HCT116 (cell line): ENCODE measurements around the gene AP1B1. TPM values are rescaled to one million over a fixed set of nuclear protein-coding genes. Genes with fewer than 3 reads are reported as not detected.

Experiments used
- ATAC-seq: fragments of 200-7000 bp; cut with Tn5 transposase; 2 replicates; pipeline ENCODE4 v1.9.1; 2020; ENCODE audit warnings: mild to moderate bottlenecking, moderate library complexity
- BruUV-seq: library from RNA; stranded (reverse); fragments of 400-500 nt; replicated peaks from 2 replicates; lab custom pipeline; 2021; lab: Mats Ljungman, UMichigan
- CTCF ChIA-PET: fragments of 300-600 bp; sonication (Branson Sonifier 250); formaldehyde crosslinking; loops from one replicate; lab custom pipeline; 2021; ENCODE audit warnings: antibody characterized with exemption; lab: Charles Lee
- POLR2A ChIA-PET: fragments of 300-600, 350-600 bp; sonication (Branson Sonifier 250); formaldehyde crosslinking; loops from one replicate; lab custom pipeline; 2021; ENCODE audit warnings: antibody characterized with exemption; lab: Charles Lee
- RAD21 ChIA-PET, 2 experiments: fragments of 300-600 bp; sonication (Branson Sonifier 250); formaldehyde crosslinking; loops; one replicate each; lab custom pipeline; 2023; ENCODE audit warnings: low total read pairs in 2 of 2; ENCODE audit not compliant: uncharacterized antibody in 2 of 2, unreplicated experiment in 2 of 2, low non-redundant PET in 1 of 2; lab: Charles Lee
- DNase-seq: peaks from one replicate; pipeline ENCODE4 v3.0.0-alpha.2; 2010; ENCODE audit warnings: low read depth, low spot score
- H2AFZ ChIP-seq: fragments of 200-600 bp; shearing (Covaris generic), sonication (generic); 2 replicates; pipeline ENCODE4 v1.6.1; 2017; ENCODE audit warnings: low read depth, mixed run types, mixed read lengths, antibody characterized with exemption, low read length; ENCODE audit not compliant: poor library complexity, severe bottlenecking
- H3K27ac ChIP-seq: 2 replicates; pipeline ENCODE4 v1.5.1; 2012; ENCODE audit warnings: low read depth, low read length
- H3K27me3 ChIP-seq: fragments of 200-600 bp; sonication (generic); 2 replicates; pipeline ENCODE4 v1.6.1; 2016; ENCODE audit warnings: mixed run types, low read length, mixed read lengths; ENCODE audit not compliant: insufficient read depth
- H3K36me3 ChIP-seq, 2 experiments: fragments of 200-500 bp in 1 of 2; fragments of 200-600 bp in 1 of 2; sonication (Bioruptor generic) in 1 of 2; sonication (generic) in 1 of 2; 2 replicates each; pipeline versions ENCODE4 v1.5.1 to v1.6.1; 2014 to 2016; ENCODE audit warnings: low read length in 2 of 2, inconsistent platforms in 1 of 2, mixed read lengths in 1 of 2, mixed run types in 1 of 2; ENCODE audit not compliant: insufficient read depth in 2 of 2, control insufficient read depth in 1 of 2
- H3K4me1 ChIP-seq, 2 experiments: fragments of 200-600 bp in 1 of 2; sonication (generic) in 1 of 2; 2 replicates each; pipeline versions ENCODE4 v1.5.1 to v1.6.1; 2012 to 2017; ENCODE audit warnings: low read length in 2 of 2, inconsistent platforms in 1 of 2, mild to moderate bottlenecking in 1 of 2, mixed read lengths in 1 of 2, mixed run types in 1 of 2, moderate library complexity in 1 of 2; ENCODE audit not compliant: insufficient read depth in 2 of 2, control insufficient read depth in 1 of 2
- H3K4me2 ChIP-seq: fragments of 200-600 bp; sonication (generic); 2 replicates; pipeline ENCODE4 v1.6.1; 2017; ENCODE audit warnings: mixed run types, low read length, mixed read lengths
- H3K4me3 ChIP-seq, 2 experiments: fragments of 200-600 bp in 1 of 2; sonication (generic) in 1 of 2; replicated peaks in 1 of 2; 2 replicates each; pipeline ENCODE4 v1.5.1; 2011 to 2016; ENCODE audit warnings: low read length in 2 of 2, control low read depth in 1 of 2, low read depth in 1 of 2, mild to moderate bottlenecking in 1 of 2, mixed read lengths in 1 of 2, mixed run types in 1 of 2
- H3K79me2 ChIP-seq: fragments of 200-600 bp; sonication (generic); 2 replicates; pipeline ENCODE4 v1.6.1; 2017; ENCODE audit warnings: mild to moderate bottlenecking, mixed run types, low read length, moderate library complexity, mixed read lengths; ENCODE audit not compliant: insufficient read depth
- H3K9ac ChIP-seq: fragments of 200-600 bp; sonication (generic); 2 replicates; pipeline ENCODE4 v1.6.1; 2016; ENCODE audit warnings: low read length, mixed read lengths
- H3K9me2 ChIP-seq: fragments of 200-600 bp; sonication (generic), shearing (Covaris generic); 2 replicates; pipeline ENCODE4 v1.6.1; 2017; ENCODE audit warnings: mixed run types, mild to moderate bottlenecking, moderate library complexity; ENCODE audit not compliant: insufficient read depth
- H3K9me3 ChIP-seq, 2 experiments: fragments of 200-500 bp in 1 of 2; fragments of 200-600 bp in 1 of 2; sonication (Bioruptor generic) in 1 of 2; sonication (generic) in 1 of 2; 2 replicates each; pipeline ENCODE4 v1.6.1; 2014 to 2017; ENCODE audit warnings: low read length in 2 of 2, mixed read lengths in 2 of 2, inconsistent platforms in 1 of 2, low read depth in 1 of 2, mild to moderate bottlenecking in 1 of 2, mixed run types in 1 of 2, moderate library complexity in 1 of 2; ENCODE audit not compliant: control insufficient read depth in 1 of 2, insufficient read depth in 1 of 2
- H4K20me1 ChIP-seq: fragments of 200-600 bp; sonication (generic), shearing (Covaris generic); 2 replicates; pipeline ENCODE4 v1.6.1; 2017; ENCODE audit warnings: mixed run types, mild to moderate bottlenecking, moderate library complexity; ENCODE audit not compliant: insufficient read depth
- CEBPB ChIP-seq: IDR thresholded peaks from 2 replicates; pipeline ENCODE4 v1.6.1; 2012; ENCODE audit warnings: low read depth
- EGR1 ChIP-seq: IDR thresholded peaks from 2 replicates; pipeline ENCODE4 v1.6.1; 2012; ENCODE audit warnings: low read depth
- ELF1 ChIP-seq: IDR thresholded peaks from 2 replicates; pipeline ENCODE4 v1.6.1; 2012; ENCODE audit warnings: low read depth, borderline replicate concordance
- EZH2 ChIP-seq: fragments of 200-600 bp; sonication (generic); IDR thresholded peaks from 2 replicates; pipeline ENCODE4 v1.6.1; 2017; ENCODE audit warnings: antibody characterized with exemption, mixed run types
- FOSL1 ChIP-seq: IDR thresholded peaks from 2 replicates; pipeline ENCODE4 v1.6.1; 2012; ENCODE audit warnings: low read depth
- JUND ChIP-seq: IDR thresholded peaks from 2 replicates; pipeline ENCODE4 v1.6.1; 2012
- MAX ChIP-seq: IDR thresholded peaks from 2 replicates; pipeline ENCODE4 v1.6.1; 2012
- POLR2A ChIP-seq: IDR thresholded peaks from 2 replicates; pipeline ENCODE4 v1.7.0; 2011; ENCODE audit warnings: borderline replicate concordance; ENCODE audit not compliant: insufficient read depth, insufficient read length; ENCODE audit errors: extremely low read depth
- POLR2AphosphoS5 ChIP-seq: IDR thresholded peaks from 2 replicates; pipeline ENCODE4 v1.6.1; 2011; ENCODE audit warnings: mild to moderate bottlenecking, low read depth, low read length, moderate library complexity
- RAD21 ChIP-seq: IDR thresholded peaks from 2 replicates; pipeline ENCODE4 v1.6.1; 2012; ENCODE audit warnings: low read depth, mild to moderate bottlenecking
- REST ChIP-seq: IDR thresholded peaks from 2 replicates; pipeline ENCODE4 v1.6.1; 2012; ENCODE audit warnings: low read depth
- SIN3A ChIP-seq: IDR thresholded peaks from 2 replicates; pipeline ENCODE4 v1.6.1; 2012; ENCODE audit warnings: low read depth
- SP1 ChIP-seq: IDR thresholded peaks from 2 replicates; pipeline ENCODE4 v1.6.1; 2012; ENCODE audit warnings: low read depth
- SRF ChIP-seq: IDR thresholded peaks from 2 replicates; pipeline ENCODE4 v1.6.1; 2012; ENCODE audit warnings: low read depth
- ZBTB33 ChIP-seq: IDR thresholded peaks from 2 replicates; pipeline ENCODE4 v1.6.1; 2011; ENCODE audit warnings: mild to moderate bottlenecking, low read length, moderate library complexity; ENCODE audit not compliant: insufficient replicate concordance; ENCODE audit errors: extremely low read depth
- ZFX ChIP-seq: fragments of 450-650 bp; IDR thresholded peaks from 2 replicates; pipeline ENCODE4 v1.6.1; 2017
- intact Hi-C: fragments of 100-400 bp; cut with micrococcal nuclease; formaldehyde crosslinking; loops from 2 replicates; pipeline ENCODE4 v1.10.0; 2022
- total RNA-seq: library from RNA; stranded (reverse); gene quantifications from one replicate; pipeline ENCODE4 v1.2.1, GENCODE V29; 2021; ENCODE audit not compliant: unreplicated experiment

Gene AP1B1
- total RNA-seq, 1 experiment from 2014 or later, result 60.4 TPM

- H3K4me2 ChIP-seq, result peak overlapping the region; percentile 57
- no peak overlapping the region for H3K4me3 ChIP-seq
- peak overlapping the region; percentile 32; the same call in 1 of the 2 replicates for H3K27ac ChIP-seq
- POLR2A ChIA-PET, result no interaction called here
- H4K20me1 ChIP-seq, result no peaks in the 10 kb centered on the region; the same call in 1 of the 2 replicates
- no peak for DNase-seq
- no peaks in the 10 kb centered on the region for H3K9me2 ChIP-seq
- no peaks in the 10 kb centered on the region for H3K79me2 ChIP-seq
- TF ChIP-seq JUND (no peak), CEBPB (no peak), SIN3A (no peak), RAD21 (no peak), ELF1 (no peak), SP1 (no peak), ZFX (no peak), EZH2 (no peak), POLR2A (no peak), SRF (no peak), FOSL1 (no peak), REST (no peak), ZBTB33 (no peak), POLR2AphosphoS5 (no peak), MAX (no peak), EGR1 (no peak)
- TF ChIP-seq, all 23 proteins: peak for 0
- CTCF ChIA-PET, result interaction anchor here (1.4 kb wide), 1 partner anchor 16 kb away, joined by 3 read pairs; no protein-coding TSS in a partner anchor
- Histone ChIP-seq H2AFZ (no peak overlapping the region), H3K9me3 (no peaks in the 10 kb centered on the region), H3K4me1 (peaks cover 24 to 33% of the 10 kb centered on the region in 2 experiments), H3K36me3 (peaks cover 26 to 29% of the 10 kb centered on the region in 2 experiments), H3K27me3 (no peaks in the 10 kb centered on the region), H3K9ac (no peak overlapping the region)
- RAD21 ChIA-PET, result no interaction called here
- no TSS peak for BruUV-seq
- intact Hi-C loops, result no loop called here
- no peak for ATAC-seq
Observed at GRCh38 chr22:29342577-29343312, 45.6 kb downstream of the AP1B1 start.
